Measurements from ENCODE around the gene MCHR1.

Gene MCHR1

DNA sequence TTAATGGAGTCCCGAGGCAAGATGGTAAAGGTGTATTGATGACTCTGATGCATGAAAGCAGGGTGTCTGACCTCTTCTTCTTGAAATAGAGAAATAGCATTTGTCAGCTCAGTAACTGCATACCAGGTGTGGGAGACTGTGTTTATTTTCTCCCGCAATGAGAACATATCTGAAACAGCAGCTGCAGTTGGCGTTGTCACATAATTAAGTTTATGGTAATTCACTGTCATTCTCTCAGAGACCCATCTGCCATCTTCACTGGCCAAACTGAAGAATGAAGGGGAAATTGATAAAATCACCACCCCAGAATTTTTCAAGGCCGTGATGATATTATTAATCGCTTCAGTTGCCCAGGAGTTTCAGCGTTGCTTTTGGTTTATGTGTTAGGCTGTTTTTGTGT lies 20.1 kb upstream of the MCHR1 start:
- TF ChIP-seq, protein P1, sequence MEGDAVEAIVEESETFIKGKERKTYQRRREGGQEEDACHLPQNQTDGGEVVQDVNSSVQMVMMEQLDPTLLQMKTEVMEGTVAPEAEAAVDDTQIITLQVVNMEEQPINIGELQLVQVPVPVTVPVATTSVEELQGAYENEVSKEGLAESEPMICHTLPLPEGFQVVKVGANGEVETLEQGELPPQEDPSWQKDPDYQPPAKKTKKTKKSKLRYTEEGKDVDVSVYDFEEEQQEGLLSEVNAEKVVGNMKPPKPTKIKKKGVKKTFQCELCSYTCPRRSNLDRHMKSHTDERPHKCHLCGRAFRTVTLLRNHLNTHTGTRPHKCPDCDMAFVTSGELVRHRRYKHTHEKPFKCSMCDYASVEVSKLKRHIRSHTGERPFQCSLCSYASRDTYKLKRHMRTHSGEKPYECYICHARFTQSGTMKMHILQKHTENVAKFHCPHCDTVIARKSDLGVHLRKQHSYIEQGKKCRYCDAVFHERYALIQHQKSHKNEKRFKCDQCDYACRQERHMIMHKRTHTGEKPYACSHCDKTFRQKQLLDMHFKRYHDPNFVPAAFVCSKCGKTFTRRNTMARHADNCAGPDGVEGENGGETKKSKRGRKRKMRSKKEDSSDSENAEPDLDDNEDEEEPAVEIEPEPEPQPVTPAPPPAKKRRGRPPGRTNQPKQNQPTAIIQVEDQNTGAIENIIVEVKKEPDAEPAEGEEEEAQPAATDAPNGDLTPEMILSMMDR (IDR thresholded peaks at IDR 0.05; ENCODE audit: extremely low read depth, insufficient read depth, missing control alignments) = no peak
- in situ Hi-C loops (cut with MboI; ENCODE audit: low pct_unique_long_range_greater_than_20kb, low sequenced_read_pairs, unreplicated experiment) = no loop called here
- DNase-seq (ENCODE audit: low spot score) = no peak

DNA sequence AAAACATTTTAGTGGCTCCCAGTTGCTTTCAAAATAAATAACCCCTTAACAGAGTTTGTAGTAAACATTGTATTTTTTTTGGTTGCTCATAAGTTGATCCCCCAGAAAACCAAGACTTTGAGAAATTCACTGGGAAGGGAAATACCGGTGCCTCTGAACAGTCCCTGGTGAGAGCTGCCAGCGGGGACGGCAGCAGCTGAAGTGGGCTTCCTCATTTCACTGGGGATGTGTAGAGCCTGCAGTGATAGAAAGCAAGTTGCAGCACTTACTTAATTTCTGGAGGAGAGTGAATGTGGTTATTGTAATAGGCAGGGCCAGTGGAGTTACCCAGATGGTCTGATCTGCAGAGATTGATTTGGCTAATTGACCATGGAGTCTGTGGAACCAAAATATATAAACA lies 18.6 kb upstream of the MCHR1 start:
- TF ChIP-seq, protein P1 (IDR thresholded peaks at IDR 0.05; ENCODE audit: extremely low read depth, insufficient read depth, missing control alignments) = no peak
- no peak for DNase-seq (ENCODE audit: low spot score)
- in situ Hi-C loops (cut with MboI; ENCODE audit: low pct_unique_long_range_greater_than_20kb, low sequenced_read_pairs, unreplicated experiment) = no loop called here

DNA sequence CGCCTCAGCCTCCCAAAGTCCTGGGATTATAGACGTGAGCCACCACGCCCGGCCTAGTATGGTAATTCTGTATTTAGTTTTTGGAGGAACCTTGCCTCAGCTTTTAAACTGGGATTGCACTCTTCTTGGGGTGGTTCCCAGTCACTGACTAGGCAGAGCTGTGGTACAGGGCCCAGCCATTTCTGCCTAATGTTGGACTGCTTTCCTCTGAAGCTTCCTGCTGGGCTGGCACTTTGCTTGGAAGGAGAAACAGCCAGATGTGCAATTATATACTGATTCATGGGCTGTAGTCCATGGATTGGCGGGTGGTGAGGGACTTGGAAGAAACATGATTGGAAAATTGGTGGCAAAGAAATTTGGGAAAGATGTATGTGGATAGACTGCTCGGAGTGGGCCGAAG lies 17.6 kb upstream of the MCHR1 start:
- no peak for DNase-seq (ENCODE audit: low spot score)
- TF ChIP-seq, protein P1 (IDR thresholded peaks at IDR 0.05; ENCODE audit: extremely low read depth, insufficient read depth, missing control alignments) = no peak
- in situ Hi-C loops (cut with MboI; ENCODE audit: low pct_unique_long_range_greater_than_20kb, low sequenced_read_pairs, unreplicated experiment) = no loop called here

DNA sequence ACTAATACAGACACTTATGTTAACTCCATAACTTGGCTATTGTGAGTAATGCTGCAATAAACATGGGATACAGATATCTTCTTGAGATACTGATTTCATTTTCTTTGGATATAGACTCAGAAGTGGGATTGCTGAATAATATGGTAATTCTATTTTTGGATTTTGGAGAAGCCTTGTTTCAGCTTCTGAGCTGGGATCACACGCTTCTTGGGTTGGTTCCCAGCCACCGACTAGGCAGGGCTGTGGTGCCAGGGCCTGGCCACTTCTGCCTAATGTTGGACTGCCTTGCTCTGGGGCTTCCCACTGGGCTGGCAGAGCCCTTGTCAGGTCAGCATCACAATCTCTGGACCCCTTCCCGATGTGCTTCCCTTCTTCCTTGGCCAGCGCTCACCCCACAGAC lies 14.0 kb upstream of the MCHR1 start:
- DNase-seq (ENCODE audit: low spot score) = no peak
- TF ChIP-seq, protein P1 (IDR thresholded peaks at IDR 0.05; ENCODE audit: extremely low read depth, insufficient read depth, missing control alignments) = no peak
- in situ Hi-C loops (cut with MboI; ENCODE audit: low pct_unique_long_range_greater_than_20kb, low sequenced_read_pairs, unreplicated experiment) = no loop called here

DNA sequence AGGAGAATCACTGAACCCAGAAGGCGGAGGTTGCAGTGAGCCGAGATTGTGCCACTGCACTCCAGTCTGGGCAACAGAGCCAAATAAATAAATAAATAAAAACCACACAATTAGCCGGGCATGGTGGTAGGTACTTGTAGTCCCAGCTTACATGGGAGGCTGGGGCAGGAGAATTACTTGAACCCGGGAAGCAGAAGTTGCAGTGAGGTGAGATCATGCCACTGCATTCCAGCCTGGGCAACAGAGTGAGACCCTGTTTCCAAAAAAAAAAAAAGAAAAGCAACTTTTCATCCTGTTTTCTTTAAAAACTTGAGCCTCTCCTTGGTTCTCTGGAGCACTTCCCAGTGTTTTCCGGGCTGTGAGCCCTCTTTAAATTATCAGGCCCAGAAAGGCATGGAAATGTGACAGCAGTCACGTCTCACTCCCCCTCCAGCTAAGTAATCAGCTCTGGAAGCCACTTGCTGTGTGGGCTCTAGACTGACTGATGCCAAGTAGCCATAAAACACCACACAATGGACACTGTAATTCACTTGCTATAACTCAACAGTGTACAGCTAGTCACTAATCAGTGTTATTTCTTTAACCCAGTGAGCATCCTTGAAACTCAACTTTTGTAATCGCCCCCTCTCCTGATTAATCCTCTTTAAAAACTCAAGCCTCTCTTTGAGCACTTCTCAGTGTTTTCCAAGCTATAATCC lies 13.0 kb upstream of the MCHR1 start:
- in situ Hi-C loops (cut with MboI; ENCODE audit: low pct_unique_long_range_greater_than_20kb, low sequenced_read_pairs, unreplicated experiment) = no loop called here
- no peak for DNase-seq (ENCODE audit: low spot score)
- TF ChIP-seq, protein P1 (IDR thresholded peaks at IDR 0.05; ENCODE audit: extremely low read depth, insufficient read depth, missing control alignments) = no peak

DNA sequence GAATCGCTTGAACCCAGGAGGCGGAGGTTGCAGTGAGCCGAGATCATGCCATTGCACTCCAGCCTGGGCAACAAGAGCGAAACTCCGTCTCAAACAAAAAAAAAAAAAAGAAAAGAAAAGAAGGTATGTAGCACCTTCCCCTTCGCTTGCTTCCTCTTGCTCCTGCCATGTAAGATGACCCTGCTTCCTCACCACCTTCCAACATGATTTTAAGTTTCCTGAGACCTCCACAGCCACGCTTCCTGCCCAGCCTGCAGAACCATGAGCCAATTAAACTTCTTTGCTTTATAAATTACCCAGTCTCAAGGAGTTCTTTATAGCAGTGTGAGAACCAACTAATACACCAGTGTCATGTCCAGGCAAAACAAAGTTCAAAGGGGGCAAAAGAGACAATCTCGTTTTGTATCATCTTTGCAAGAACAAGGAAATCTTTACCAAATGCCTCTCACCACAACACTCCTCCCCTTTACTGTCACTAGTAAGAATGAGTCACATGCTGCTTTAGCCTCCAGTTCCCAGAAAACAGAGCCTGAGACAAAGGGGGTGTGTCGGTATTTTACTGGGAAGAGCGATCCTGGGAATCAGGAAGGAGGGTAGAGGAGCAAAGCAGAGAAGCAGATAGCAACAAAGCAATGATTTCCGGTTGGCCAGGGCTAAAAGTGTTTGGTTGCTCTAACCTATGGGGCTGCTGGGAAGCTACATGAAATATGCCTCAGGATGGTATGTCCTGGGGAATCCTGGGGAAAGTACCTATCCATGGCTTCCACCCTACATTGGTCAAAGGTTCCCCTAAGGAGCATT lies 10.5 kb upstream of the MCHR1 start:
- in situ Hi-C loops (cut with MboI; ENCODE audit: low pct_unique_long_range_greater_than_20kb, low sequenced_read_pairs, unreplicated experiment) = no loop called here

More for the DNA sequence above, 10.5 kb upstream of the MCHR1 start:
- DNase-seq (ENCODE audit: low spot score) = no peak
- TF ChIP-seq, protein P1 (IDR thresholded peaks at IDR 0.05; ENCODE audit: extremely low read depth, insufficient read depth, missing control alignments) = no peak
